Retinal pigment epithelial cell (primary cell): ENCODE measurements around the gene DUSP18.

Source experiments
- DNase-seq: peaks from one replicate; pipeline ENCODE4 v3.0.0-alpha.2; 2010; ENCODE audit warnings: low read depth
- H3K4me3 ChIP-seq: 2 replicates; pipeline ENCODE4 v1.5.1; 2011; ENCODE audit warnings: mild to moderate bottlenecking, low read length, control low read depth, moderate library complexity
- TF ChIP-seq, protein P1 (sequence below): conservative IDR thresholded peaks from 2 replicates; pipeline ENCODE4 v1.5.1; 2011; ENCODE audit warnings: low read depth, low read length, control low read depth, inconsistent platforms

DUSP18 gene

DNA sequence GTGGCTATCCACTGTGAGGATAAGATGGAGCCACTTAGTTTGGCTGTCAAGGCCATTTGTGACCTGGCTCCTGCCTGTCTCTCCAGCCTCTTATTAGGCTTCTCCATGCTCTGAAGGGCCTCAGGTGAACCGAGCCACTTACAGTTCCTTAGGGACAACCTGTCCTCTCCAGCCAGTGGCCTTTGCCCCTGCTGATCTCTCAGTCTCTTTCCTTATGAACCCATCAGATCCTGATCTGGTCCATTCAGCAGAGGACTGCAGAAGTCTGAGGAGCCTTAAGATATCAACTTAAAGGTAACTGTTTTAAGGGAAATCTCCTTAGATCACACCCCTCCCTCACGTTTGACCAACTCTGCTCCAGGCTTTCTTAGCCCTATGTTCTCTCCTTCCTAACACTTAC lies 2.4 kb downstream of the DUSP18 start:
- H3K4me3 ChIP-seq, result no peak overlapping the region
- TF ChIP-seq, protein P1, sequence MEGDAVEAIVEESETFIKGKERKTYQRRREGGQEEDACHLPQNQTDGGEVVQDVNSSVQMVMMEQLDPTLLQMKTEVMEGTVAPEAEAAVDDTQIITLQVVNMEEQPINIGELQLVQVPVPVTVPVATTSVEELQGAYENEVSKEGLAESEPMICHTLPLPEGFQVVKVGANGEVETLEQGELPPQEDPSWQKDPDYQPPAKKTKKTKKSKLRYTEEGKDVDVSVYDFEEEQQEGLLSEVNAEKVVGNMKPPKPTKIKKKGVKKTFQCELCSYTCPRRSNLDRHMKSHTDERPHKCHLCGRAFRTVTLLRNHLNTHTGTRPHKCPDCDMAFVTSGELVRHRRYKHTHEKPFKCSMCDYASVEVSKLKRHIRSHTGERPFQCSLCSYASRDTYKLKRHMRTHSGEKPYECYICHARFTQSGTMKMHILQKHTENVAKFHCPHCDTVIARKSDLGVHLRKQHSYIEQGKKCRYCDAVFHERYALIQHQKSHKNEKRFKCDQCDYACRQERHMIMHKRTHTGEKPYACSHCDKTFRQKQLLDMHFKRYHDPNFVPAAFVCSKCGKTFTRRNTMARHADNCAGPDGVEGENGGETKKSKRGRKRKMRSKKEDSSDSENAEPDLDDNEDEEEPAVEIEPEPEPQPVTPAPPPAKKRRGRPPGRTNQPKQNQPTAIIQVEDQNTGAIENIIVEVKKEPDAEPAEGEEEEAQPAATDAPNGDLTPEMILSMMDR, result no peak
- no peak for DNase-seq

DNA sequence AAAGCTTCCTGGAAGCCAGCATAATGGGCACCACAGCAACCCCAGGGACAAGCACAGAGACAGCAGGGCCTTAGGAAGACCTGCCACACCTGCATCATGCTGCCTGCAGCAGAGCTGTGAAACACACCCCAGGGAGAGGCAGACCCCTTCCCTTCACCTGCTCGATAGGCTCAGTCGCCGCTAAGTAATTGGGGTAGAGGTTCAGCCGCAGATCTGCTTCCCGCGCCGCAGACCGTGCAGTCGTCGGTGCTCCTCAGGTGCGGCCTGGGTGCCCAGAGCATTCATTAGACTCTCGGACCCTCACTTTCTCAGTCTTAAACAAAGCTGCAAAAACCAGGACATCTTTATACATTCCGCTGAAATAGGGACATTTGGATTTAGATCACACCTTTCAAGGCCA lies 2.9 kb downstream of the DUSP18 start:
- no peak for DNase-seq
- TF ChIP-seq, protein P1, result no peak
- H3K4me3 ChIP-seq, result no peak overlapping the region

DNA sequence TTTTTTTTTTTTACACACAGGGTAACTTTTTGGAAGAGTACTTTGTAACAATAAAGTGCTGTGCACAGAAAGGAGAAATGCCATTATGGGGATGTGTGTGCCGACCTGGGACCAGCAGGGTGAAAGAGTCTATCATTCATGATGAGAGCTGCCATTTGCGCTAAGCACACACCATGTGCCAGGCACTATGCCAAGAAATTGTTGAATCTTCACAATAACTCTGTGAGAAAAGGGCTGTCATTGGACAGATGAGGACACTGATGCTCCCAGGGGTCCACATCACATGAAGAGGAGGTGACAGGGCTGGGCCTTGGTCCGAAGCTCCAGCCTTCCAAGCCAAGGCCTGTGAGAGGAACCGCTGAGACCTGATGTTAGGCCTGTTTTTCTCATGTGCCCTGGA lies 5.6 kb downstream of the DUSP18 start:
- TF ChIP-seq, protein P1, result no peak
- H3K4me3 ChIP-seq, result no peak overlapping the region
- DNase-seq, result no peak

DNA sequence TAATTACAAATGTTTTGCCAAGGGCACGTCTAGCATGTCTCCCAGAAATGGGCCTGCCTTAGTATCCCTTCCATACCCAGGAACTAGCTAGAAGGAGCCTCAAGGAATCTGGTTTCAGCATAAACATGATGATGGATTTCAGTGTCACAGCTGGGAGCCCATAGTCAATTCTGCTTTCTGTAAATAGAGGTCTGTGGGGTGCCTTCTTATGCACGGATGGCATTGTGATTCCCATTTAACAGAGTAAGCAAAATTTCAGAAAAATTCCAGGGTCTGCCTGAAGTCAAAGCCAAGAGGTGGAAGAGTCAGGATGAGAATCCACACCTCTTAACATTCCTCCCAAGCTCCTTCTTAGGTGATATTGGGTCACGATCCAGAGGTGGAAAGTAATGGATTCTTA lies 12.1 kb downstream of the DUSP18 start:
- TF ChIP-seq, protein P1, result no peak
- DNase-seq, result no peak
- H3K4me3 ChIP-seq, result no peak overlapping the region

DNA sequence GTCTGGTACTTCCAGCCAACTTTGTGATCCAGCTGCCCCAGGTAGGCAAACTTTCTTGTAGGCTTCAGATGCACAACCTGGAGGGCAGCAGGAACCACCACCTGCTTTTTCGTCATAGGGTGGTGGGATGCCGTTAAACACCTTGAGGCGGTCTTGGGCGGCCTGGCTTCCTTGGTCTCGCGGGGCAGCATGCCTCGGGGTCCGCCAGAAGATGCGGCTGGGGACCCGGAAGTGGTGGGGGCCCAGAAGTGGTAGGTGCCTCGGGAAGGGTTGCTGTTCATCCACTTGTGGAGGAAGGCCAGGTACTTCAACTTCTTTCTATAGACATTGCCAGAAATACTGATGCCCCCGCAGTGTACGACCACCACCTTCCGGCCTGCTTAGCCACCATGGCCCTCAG lies 13.3 kb downstream of the DUSP18 start:
- TF ChIP-seq, protein P1, result no peak
- H3K4me3 ChIP-seq, result no peak overlapping the region
- DNase-seq, result no peak

DNA sequence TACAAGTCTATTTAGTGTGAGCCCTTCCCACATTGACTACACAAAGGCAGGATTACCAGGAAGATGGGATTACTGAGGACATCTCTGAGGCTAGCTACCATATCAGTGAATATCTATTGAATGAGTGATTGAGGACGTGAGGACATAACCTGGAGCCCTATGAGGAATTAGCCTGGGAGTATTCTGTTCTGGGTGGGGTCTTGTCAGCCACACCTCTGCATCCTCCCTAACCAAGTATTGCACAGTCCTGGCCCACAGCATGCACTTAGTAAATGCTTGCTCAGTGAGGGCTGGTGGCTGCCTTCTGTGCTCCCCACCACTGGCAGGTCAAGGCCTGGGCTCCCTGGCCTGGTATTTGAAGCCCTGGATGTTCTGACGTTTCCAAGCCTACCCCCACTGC lies 14.8 kb downstream of the DUSP18 start:
- TF ChIP-seq, protein P1, result no peak
- no peak for DNase-seq

DNA sequence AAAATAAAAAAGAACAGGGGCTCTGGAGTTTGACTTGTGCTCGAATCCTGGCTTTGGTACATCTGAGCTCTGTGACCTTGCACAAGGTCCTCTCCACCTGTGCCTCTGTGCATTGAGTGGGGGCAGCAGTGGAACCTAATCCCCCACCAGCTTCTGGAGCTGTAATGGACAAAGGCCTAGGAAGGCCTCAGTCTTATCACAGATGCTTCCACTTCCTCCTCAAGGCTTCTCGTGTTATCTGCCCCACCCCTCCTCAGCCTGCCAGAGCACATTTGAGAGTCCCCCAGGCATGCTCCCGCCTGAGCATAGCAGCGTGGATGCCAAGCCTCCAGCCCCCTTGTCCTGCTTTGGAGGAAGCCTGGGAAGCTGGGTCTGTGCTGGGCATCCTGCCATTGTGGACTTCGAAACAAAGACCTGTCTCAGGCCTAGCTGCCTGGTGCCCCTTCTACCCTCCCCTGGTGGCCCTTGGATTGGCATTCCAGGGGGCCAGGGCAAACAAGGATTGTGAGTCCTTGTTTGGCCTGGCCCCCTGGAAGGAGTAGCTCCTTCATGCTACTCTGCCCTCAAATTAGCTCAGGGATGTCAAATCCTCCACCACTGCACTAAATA lies 17.1 kb downstream of the DUSP18 start:
- no peak overlapping the region for H3K4me3 ChIP-seq
- TF ChIP-seq, protein P1, result no peak
- DNase-seq, result no peak

More for the DNA sequence above, 14.8 kb downstream of the DUSP18 start:
- no peak overlapping the region for H3K4me3 ChIP-seq
